Measurements from ENCODE around the gene SLCO1B3.

The SLCO1B3 gene

DNA sequence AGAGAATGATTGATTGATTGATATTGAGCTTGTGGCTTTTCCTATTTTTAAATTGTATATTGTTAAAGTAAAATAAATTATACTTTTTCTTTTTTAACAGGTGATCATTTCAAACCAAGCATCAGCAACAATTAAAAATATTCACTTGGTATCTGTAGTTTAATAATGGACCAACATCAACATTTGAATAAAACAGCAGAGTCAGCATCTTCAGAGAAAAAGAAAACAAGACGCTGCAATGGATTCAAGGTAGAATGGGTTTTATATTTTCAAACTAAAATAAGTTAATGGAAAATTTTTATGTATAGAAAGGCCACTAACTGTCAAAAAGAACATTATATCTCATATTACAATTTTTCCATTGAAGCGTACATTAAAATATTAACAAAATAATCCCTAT is 5.1 kb downstream of the SLCO1B3 start:
- no peaks in the 10 kb centered on the region for H3K4me1 Mint-ChIP-seq
- no peaks in the 10 kb centered on the region for H3K36me3 Mint-ChIP-seq (ENCODE audit: low read depth)
- H3K27ac Mint-ChIP-seq: no peak overlapping the region
- peaks cover 7% of the 10 kb centered on the region for H3K27me3 Mint-ChIP-seq (ENCODE audit: low read depth, poor library complexity)
- TF ChIP-seq, protein P1, sequence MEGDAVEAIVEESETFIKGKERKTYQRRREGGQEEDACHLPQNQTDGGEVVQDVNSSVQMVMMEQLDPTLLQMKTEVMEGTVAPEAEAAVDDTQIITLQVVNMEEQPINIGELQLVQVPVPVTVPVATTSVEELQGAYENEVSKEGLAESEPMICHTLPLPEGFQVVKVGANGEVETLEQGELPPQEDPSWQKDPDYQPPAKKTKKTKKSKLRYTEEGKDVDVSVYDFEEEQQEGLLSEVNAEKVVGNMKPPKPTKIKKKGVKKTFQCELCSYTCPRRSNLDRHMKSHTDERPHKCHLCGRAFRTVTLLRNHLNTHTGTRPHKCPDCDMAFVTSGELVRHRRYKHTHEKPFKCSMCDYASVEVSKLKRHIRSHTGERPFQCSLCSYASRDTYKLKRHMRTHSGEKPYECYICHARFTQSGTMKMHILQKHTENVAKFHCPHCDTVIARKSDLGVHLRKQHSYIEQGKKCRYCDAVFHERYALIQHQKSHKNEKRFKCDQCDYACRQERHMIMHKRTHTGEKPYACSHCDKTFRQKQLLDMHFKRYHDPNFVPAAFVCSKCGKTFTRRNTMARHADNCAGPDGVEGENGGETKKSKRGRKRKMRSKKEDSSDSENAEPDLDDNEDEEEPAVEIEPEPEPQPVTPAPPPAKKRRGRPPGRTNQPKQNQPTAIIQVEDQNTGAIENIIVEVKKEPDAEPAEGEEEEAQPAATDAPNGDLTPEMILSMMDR (IDR thresholded peaks at IDR 0.05): no peak
- H3K9me3 Mint-ChIP-seq: peaks cover 28% of the 10 kb centered on the region
- DNase-seq: no peak
- H3K4me3 Mint-ChIP-seq: no peak overlapping the region

DNA sequence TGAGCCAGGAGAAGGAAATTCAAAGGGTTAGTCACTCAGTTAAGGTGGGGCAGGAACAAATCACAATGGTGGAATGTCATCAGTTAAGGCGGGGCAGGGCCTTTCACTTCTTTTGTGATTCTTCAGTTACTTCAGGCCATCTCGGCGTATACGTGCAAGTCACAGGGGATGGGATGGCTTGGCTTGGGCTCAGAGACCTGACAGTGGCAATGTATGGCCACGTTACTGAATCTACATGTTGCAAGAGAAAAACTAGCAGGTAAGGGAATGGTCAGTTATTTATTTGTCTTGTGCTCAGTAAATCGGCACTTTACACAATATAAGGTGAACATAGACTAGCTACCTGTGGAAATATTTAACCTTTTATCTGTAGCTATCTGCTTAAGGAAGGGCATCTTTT is 11.9 kb downstream of the SLCO1B3 start:
- H3K27me3 Mint-ChIP-seq (ENCODE audit: low read depth, poor library complexity): peaks cover 5% of the 10 kb centered on the region
- peaks cover 4% of the 10 kb centered on the region for H3K36me3 Mint-ChIP-seq (ENCODE audit: low read depth)
- no peaks in the 10 kb centered on the region for H3K4me1 Mint-ChIP-seq
- TF ChIP-seq, protein P1 (IDR thresholded peaks at IDR 0.05): no peak
- H3K4me3 Mint-ChIP-seq: no peak overlapping the region
- H3K27ac Mint-ChIP-seq: no peak overlapping the region
- DNase-seq: no peak
- H3K9me3 Mint-ChIP-seq: peaks cover 48% of the 10 kb centered on the region

DNA sequence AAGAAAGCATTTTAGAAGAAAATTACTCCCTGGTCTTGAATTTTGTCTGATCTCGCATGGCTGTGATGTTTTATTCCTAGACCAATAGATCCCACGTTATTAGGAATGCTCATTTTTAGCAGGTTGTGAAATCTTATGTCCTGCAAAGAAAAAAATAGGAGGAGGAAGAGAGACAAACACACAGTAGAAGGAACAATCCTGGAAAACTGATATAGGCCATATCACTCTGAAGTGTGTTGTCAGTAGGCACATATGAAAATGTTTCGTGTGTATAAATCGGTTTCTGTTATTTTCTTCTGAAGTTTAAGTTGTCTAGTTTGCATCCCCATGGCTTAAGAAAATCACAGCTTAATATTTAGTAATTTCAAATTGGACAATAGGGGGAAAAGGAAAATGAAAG is 12.4 kb downstream of the SLCO1B3 start:
- Mint-ChIP-seq H3K9me3 (peaks cover 45% of the 10 kb centered on the region), H3K27ac (no peak overlapping the region), H3K4me1 (no peaks in the 10 kb centered on the region), H3K27me3 (ENCODE audit: low read depth, poor library complexity) (peaks cover 2% of the 10 kb centered on the region), H3K4me3 (no peak overlapping the region), H3K36me3 (ENCODE audit: low read depth) (peaks cover 4% of the 10 kb centered on the region)
- TF ChIP-seq, protein P1 (IDR thresholded peaks at IDR 0.05): no peak
- DNase-seq: no peak

DNA sequence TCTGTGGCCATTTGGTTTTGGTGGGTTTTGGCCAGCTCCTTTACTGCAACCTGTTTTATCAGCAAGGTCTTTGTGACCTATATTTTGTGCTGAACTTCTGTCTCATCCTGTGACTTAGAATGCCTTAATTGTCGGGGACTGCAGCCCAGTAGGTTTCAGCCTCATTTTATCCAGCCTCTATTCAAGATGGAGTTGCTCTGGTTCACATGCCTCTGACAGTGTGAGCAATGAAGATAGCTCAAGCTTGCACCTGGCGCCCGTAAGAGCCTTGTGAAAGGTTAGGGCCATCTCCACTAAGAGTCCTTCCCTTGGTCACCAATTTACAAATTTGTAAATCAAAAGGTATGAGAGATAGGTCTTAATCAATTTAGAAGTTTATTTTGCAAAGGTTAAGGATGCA is 19.4 kb downstream of the SLCO1B3 start:
- Mint-ChIP-seq H3K27ac (no peak overlapping the region), H3K27me3 (ENCODE audit: low read depth, poor library complexity) (peaks cover 2% of the 10 kb centered on the region), H3K36me3 (ENCODE audit: low read depth) (no peaks in the 10 kb centered on the region), H3K9me3 (no peaks in the 10 kb centered on the region), H3K4me1 (no peaks in the 10 kb centered on the region), H3K4me3 (no peak overlapping the region)
- TF ChIP-seq, protein P1 (IDR thresholded peaks at IDR 0.05): no peak
- no peak for DNase-seq

DNA sequence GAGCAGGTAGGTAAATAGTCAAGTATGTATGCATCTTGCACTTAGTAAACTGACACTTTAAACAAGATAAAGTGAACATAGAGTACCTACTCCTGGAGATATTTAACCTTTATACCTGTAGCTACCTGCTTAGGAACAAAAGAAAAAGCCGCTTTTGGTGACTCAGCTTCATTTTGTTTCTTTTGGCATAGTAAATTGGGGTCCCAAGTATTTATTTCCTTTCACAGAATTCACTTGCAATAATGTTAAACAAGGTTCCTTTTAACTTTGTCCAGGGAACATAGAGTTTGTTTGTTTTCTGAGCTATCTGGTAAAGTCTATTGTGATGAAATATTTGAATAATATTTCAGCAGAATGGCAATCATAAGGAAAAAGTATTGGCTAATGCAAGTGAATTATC is 20.0 kb downstream of the SLCO1B3 start:
- Mint-ChIP-seq H3K4me1 (no peaks in the 10 kb centered on the region), H3K4me3 (no peak overlapping the region), H3K36me3 (ENCODE audit: low read depth) (no peaks in the 10 kb centered on the region), H3K9me3 (no peaks in the 10 kb centered on the region), H3K27me3 (ENCODE audit: low read depth, poor library complexity) (peaks cover 1% of the 10 kb centered on the region), H3K27ac (no peak overlapping the region)
- no peak for DNase-seq
- TF ChIP-seq, protein P1 (IDR thresholded peaks at IDR 0.05): no peak

DNA sequence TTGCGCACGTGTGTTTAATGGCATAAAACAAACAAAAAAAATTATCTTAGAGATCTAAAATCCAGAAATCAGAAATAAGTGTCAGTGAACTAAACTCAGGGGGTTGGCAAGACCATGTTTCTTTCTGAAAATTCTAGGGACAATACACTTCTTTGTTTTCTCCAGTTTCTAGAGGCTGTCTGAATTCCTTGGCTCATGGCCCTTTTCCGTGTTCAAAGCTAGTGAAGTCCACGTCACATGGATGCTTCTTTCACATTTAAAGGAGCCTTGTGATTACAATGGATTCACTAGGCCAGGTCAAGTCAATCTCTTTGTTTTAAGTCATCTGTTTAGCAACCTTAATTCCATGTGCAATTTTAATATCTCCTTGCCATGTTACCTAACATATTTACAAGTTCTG is 22.4 kb downstream of the SLCO1B3 start:
- no peaks in the 10 kb centered on the region for H3K36me3 Mint-ChIP-seq (ENCODE audit: low read depth)
- no peak overlapping the region for H3K4me3 Mint-ChIP-seq
- no peaks in the 10 kb centered on the region for H3K9me3 Mint-ChIP-seq
- TF ChIP-seq, protein P1 (IDR thresholded peaks at IDR 0.05): no peak
- H3K27ac Mint-ChIP-seq: no peak overlapping the region
- no peaks in the 10 kb centered on the region for H3K4me1 Mint-ChIP-seq
- DNase-seq: no peak
- H3K27me3 Mint-ChIP-seq (ENCODE audit: low read depth, poor library complexity): no peaks in the 10 kb centered on the region
